GM21529 (cell line): ENCODE data around the gene ARID1B.

ENCODE experiments used
- ATAC-seq: cut with Tn5 transposase; IDR thresholded peaks from one replicate; pipeline ENCODE4 v1.9.1; 2021; ENCODE audit not compliant: unreplicated experiment

ARID1B gene

DNA sequence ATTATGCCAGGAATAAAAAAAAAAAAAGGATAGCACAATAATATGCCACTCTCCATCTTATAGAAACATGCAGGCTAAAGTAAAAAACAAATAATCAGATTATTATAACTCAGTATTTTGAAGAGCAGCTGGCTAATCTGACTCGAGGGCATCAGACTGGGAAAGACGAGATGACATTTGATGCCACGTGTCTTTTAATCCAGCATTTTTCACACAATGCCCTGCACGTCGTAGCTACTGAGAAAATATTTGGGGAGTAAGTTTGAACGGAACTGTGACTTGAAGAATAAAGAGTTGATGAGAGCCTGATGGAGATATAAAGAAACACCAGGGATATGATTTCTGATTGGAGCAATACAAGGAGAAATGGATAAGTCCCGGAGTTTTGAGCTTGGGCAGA lies 237.7 kb downstream of the ARID1B start:
- ATAC-seq, result no peak

- no peak for ATAC-seq
These were observed 239.8 kb downstream of the ARID1B start for GRCh38 chr6:157017022-157017421.

GRCh38 chr6:157017861-157018260 lies 240.7 kb downstream of the ARID1B start:
- ATAC-seq, result no peak

DNA sequence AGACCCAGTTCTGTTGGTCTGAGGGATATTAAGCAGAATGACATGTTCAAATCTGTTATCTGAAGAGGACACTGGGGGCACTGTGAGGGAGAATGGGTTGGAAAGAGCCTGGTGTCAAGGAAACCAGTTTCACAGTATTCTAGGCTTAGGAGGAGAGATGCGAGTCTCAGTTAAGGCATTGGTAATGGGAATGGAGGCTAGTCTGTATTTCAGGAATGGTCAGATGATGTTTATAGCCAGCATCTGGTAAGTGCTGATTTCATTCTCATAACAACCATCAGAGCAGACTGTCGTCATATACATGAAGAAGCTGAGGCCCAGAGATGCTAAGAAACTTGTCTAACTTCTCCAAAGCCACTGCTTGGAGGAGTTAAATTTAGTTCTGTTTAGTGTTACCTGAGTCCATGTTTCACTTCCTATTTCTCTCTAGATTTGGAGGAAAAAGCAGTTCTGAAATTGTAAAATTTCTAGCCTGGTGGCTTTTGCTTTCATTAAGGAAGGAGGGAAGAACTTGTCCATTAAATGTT lies 242.0 kb downstream of the ARID1B start:
- ATAC-seq, result no peak

DNA sequence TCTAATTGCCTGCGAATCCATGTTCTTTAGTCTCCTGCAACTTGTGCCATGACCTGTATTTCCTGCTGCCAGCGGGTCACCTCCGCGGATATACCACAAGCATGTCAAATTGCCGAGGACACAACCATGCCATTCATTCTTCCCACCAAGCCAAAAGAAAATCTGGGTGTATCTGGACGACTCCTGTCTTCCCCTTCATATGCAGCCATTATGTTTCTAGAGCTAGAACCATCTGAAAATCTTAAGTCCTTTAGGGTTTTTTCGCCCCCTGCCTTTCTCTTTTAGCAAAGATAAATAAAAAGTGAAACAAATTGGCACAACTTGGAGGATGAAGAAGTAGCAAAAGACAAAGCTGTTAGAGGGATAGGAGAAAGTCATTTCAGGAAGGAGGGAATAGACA lies 242.6 kb downstream of the ARID1B start:
- no peak for ATAC-seq

GRCh38 chr6:157020398-157020797 lies 243.2 kb downstream of the ARID1B start:
- no peak for ATAC-seq

- ATAC-seq, result peak; percentile 41
These were observed 243.7 kb downstream of the ARID1B start for GRCh38 chr6:157020881-157021343.

DNA sequence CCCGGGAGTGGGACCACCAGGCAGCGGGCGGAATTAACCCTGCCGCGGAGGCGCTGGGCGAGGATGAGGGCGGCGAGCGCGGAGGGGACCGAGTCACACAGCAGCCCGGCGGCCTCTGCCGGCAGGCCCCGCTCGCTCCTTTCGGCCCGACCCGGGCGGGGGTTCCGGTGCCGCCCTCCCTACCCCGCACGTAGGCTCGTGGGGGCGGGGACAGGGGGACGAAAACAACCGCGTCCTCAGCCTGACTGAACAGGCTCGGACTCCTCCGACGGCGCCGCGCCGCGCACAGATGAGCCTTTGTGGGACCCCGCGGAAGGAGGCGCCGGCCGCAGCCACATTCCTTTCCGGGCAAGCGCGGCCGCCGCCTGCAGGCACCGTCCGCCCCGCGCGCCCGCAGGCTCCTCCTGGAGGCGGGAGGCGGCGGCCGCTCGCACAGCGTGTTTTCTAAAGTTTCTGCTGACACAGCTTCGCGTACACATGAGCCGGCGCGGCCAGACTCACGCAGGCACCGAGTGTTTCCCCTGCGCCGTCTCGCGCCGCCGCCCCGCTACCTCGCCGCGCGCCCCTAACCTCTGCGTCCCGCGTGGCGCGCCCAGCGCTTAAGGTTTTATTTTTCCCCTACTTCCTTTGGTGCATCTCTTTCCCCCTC lies 244.3 kb downstream of the ARID1B start:
- peak; percentile 73 for ATAC-seq

- ATAC-seq, result peak; percentile 51
These were observed 245.0 kb downstream of the ARID1B start for GRCh38 chr6:157021993-157022740.

DNA sequence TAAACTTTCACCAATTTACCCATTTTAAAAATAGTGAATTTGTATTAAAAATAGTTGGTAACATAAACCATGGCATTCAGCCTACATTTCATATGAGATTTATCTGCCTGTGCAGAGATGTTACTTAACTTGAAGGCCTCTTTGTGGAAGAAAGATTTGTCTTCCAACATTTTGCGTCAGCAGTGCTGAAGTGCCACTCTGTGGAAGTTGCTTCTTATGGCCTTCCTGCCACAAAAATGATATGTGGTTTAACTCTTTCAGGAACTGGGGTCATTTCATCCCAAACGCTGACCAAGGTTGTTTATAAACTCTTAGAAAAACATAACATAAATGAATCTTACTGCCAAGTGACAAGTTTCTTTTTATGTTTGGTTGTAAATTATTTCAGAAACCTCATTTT lies 246.8 kb downstream of the ARID1B start:
- no peak for ATAC-seq

DNA sequence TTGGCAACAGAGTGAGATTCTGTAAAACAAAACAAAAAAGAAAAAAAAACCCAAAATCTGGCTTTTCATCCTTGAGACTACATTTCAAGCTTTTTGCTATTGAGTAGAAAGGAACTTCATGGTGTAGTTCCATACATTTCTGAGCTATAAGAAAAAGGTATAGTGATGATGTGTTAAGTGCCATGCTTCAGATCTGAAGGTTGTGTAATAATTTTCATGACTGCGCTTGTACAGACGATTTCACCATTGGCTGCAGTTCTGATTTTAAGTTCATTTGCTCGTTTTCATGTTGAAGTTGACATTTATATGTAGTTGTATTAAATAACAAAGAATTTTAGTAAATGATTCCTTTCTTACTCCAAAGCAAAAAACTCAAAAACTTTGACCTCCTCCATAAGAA lies 247.6 kb downstream of the ARID1B start:
- no peak for ATAC-seq

DNA sequence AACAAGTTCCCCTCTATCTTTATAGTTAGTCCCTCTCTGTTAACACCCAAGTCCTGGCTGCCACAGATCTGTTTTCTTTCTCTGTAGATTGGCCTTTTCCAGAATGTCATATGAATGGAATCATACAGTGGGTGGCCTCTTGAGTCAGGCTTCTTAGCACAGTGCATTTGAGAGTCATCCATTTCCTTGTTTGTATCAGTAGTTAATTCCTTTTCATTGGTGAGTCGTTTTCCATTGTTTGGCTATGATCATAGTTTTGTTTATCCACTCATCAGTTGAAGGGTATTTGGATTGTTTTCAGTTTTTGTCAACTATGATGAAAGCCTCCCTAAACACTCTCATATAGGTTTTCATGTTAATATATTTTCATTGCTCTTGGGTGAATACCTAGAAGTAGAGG lies 248.3 kb downstream of the ARID1B start:
- ATAC-seq, result no peak

- ATAC-seq, result peak; percentile 58
These were observed 253.0 kb downstream of the ARID1B start for GRCh38 chr6:157029980-157030690.

GRCh38 chr6:157030755-157031154 lies 253.6 kb downstream of the ARID1B start:
- ATAC-seq, result no peak

DNA sequence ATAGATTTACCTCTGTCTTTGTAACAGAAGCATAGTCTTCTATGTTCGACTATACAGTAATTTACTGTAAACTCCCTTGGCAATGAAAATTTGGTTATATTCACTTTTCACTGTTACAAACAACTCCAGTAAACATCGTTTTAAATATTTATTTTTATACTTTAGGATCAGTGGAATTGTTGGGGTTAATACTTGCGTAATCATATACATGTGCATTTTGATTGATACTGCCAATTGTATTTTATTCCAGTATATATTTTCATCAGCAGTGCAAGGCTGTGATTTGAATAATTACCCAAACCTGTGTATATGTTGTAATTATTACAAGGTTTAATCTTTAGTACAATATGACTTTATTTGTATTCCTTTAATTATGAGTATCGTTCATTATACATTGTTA lies 255.7 kb downstream of the ARID1B start:
- no peak for ATAC-seq

- ATAC-seq, result no peak
These were observed 256.4 kb downstream of the ARID1B start for GRCh38 chr6:157033428-157034140.

GRCh38 chr6:157034436-157035230 lies 257.5 kb downstream of the ARID1B start:
- peak; percentile 49 for ATAC-seq

- ATAC-seq, result no peak
These were observed 258.4 kb downstream of the ARID1B start for GRCh38 chr6:157035546-157035945.

- ATAC-seq, result no peak
These were observed 259.1 kb downstream of the ARID1B start for GRCh38 chr6:157036245-157036711.

DNA sequence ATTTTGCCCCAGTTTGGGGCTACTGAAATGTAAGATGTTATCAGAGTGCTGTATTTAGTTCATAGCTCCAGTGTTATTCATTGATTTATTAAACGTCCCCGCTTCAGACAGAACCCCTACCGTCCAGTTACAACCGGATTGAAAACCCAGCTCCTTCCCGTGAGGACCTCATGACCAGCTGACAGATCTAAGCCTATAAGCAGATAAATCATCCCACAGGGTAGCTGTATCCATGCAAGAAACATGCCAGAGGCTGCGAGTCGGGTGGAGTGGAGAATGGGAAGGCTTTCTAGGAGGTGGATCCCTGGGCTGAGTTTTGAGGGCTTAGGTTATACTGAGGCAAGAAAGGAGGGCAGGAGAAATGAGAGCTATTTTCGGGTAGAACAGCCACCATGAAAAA lies 260.0 kb downstream of the ARID1B start:
- no peak for ATAC-seq
